ENCODE results near the gene SEMA3F. TPM values are rescaled to one million over a fixed set of nuclear protein-coding genes. Genes with fewer than 3 reads are reported as not detected.

Gene SEMA3F
- total RNA-seq, 3 donors from 2014 or later (not counting 1 experiment from before 2014, with no cell fraction given) = 0.16 to 1.1 (median 0.78) TPM

- H3K9me3 ChIP-seq (ENCODE audit: control insufficient read depth, insufficient read depth, low read length) = no peaks in the 10 kb centered on the region
- Mint-ChIP-seq H3K9me3 (no peaks in the 10 kb centered on the region), H3K36me3 (no peaks in the 10 kb centered on the region), H3K27me3 (ENCODE audit: low read depth in 2 of 2) (peaks cover 7 to 20% of the 10 kb centered on the region in 2 donors), H3K4me3 (no peak overlapping the region), H3K27ac (no peak overlapping the region), H3K4me1 (peaks cover 0 to 6% of the 10 kb centered on the region in 2 donors)
- peaks cover 21% of the 10 kb centered on the region for H3K4me1 ChIP-seq (ENCODE audit: control insufficient read depth, insufficient read depth, low read length)
- H3K27me3 ChIP-seq (ENCODE audit: control insufficient read depth, insufficient read depth, low read length) = peaks cover 12% of the 10 kb centered on the region
- no peak overlapping the region for H3K4me3 ChIP-seq (ENCODE audit: low read length)
- intact Hi-C loops (cut with micrococcal nuclease) = no loop called here
- H3K27ac ChIP-seq (ENCODE audit: low read length) = no peak overlapping the region
- no peak for DNase-seq
- H3K36me3 ChIP-seq (ENCODE audit: control insufficient read depth, insufficient read depth, low read length) = no peaks in the 10 kb centered on the region
- TF ChIP-seq CTCF (IDR thresholded peaks at IDR 0.05) = no peak
- ATAC-seq = no peak
- 86% methylated on average over 6 of the region's 6 CpGs for WGBS (ENCODE audit: insufficient coverage)
Measured at GRCh38 chr3:50196253-50196801, 41.2 kb downstream of the SEMA3F start.

- no peak overlapping the region for H3K4me3 ChIP-seq (ENCODE audit: low read length)
- H3K4me1 ChIP-seq (ENCODE audit: control insufficient read depth, insufficient read depth, low read length) = peaks cover 9% of the 10 kb centered on the region
- H3K9me3 ChIP-seq (ENCODE audit: control insufficient read depth, insufficient read depth, low read length) = no peaks in the 10 kb centered on the region
- H3K27ac ChIP-seq (ENCODE audit: low read length) = no peak overlapping the region
- Mint-ChIP-seq H3K27ac (no peak overlapping the region), H3K36me3 (no peaks in the 10 kb centered on the region), H3K4me3 (no peak overlapping the region), H3K27me3 (ENCODE audit: low read depth in 2 of 2) (peaks cover 12 to 30% of the 10 kb centered on the region in 2 donors), H3K9me3 (no peaks in the 10 kb centered on the region), H3K4me1 (no peaks in the 10 kb centered on the region)
- H3K36me3 ChIP-seq (ENCODE audit: control insufficient read depth, insufficient read depth, low read length) = no peaks in the 10 kb centered on the region
- WGBS (ENCODE audit: insufficient coverage) = 75% methylated on average over 10 of the region's 10 CpGs
- intact Hi-C loops (cut with micrococcal nuclease) = no loop called here
- DNase-seq (no peak), ATAC-seq (no peak)
- H3K27me3 ChIP-seq (ENCODE audit: control insufficient read depth, insufficient read depth, low read length) = peaks cover 40% of the 10 kb centered on the region
- TF ChIP-seq CTCF (IDR thresholded peaks at IDR 0.05) = no peak
Measured at GRCh38 chr3:50201573-50202315, 46.6 kb downstream of the SEMA3F start.

- Mint-ChIP-seq H3K4me3 (no peak overlapping the region), H3K9me3 (no peaks in the 10 kb centered on the region), H3K4me1 (no peaks in the 10 kb centered on the region), H3K36me3 (no peaks in the 10 kb centered on the region), H3K27me3 (ENCODE audit: low read depth in 2 of 2) (peaks cover 11 to 36% of the 10 kb centered on the region in 2 donors), H3K27ac (no peak overlapping the region)
- Histone ChIP-seq H3K9me3 (ENCODE audit: control insufficient read depth, insufficient read depth, low read length) (no peaks in the 10 kb centered on the region), H3K4me3 (ENCODE audit: low read length) (no peak overlapping the region), H3K4me1 (ENCODE audit: control insufficient read depth, insufficient read depth, low read length) (peaks cover 9% of the 10 kb centered on the region), H3K27me3 (ENCODE audit: control insufficient read depth, insufficient read depth, low read length) (peaks cover 42% of the 10 kb centered on the region), H3K36me3 (ENCODE audit: control insufficient read depth, insufficient read depth, low read length) (no peaks in the 10 kb centered on the region), H3K27ac (ENCODE audit: low read length) (no peak overlapping the region)
- ATAC-seq (no peak), DNase-seq (no peak)
- intact Hi-C loops (cut with micrococcal nuclease) = no loop called here
- 85% methylated on average over 16 of the region's 16 CpGs for WGBS (ENCODE audit: insufficient coverage)
- no peak for TF ChIP-seq CTCF (IDR thresholded peaks at IDR 0.05)
Measured at GRCh38 chr3:50202353-50203112, 47.4 kb downstream of the SEMA3F start.

Measured in natural killer cell (primary cell).